ENCODE data around the gene SAP30BP. TPM values are rescaled to one million over a fixed set of nuclear protein-coding genes. Genes with fewer than 3 reads are reported as not detected.

Gene SAP30BP
- total and polyA plus RNA-seq, 2 of the 8 experiments (the other 6 are each of a cell fraction or from before 2014, with no cell fraction given) = 63.3 to 79.9 TPM

DNA sequence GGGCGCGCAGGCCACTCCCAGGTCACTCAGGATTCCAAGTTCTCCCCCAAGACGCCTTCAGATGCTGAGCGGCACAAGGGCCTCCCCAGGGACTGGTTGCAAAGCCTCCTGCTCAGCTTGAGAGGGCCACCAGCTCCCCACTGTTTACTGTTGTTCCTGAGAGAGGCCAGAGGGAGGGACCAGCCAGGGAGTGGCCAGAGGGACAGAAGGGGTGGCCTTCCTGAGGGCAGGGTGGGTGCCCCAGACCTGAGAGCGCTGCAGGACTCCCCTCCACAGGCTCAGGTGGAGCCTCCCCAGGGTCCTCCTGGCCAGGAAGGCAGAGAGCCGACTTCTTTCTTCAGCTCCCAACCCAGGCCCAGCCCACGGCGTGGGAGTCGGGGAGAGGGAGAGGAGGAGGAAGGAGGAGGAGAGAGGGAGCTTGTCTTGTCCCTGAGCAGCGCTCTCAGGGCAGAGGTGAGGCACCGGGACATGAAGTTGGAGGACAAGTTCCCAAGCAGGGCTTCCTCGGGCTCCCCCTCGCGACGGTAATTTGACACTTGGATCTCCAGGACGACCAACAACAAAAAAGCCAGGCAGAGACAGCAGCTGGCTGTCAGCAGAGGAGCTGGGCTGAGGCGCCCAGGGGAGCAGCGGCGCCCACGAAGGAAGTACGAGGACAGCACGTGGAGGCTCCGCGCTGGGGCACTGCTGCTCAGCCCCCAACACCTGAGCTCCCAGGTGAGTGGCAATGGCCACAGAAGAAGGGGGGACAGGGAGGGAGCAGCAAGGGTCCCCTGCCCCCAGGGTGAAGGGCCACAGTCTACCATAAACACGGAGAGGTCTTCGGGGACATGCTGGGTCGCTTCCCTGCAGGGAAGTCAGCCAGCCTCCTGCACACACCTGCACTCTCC lies 33.4 kb upstream of the SAP30BP start:
- FAIRE-seq = peak; percentile 82
- H2AK5ac ChIP-seq (ENCODE audit: low read depth, low read length) = no peak overlapping the region
- TF ChIP-seq SUZ12 (IDR thresholded peaks at IDR 0.05; ENCODE audit: low read length) = no peak

More for the DNA sequence above, 33.4 kb upstream of the SAP30BP start:
- H3K23me2 ChIP-seq (ENCODE audit: low read depth, low read length) = no peaks in the 10 kb centered on the region
- H3K27ac ChIP-seq (ENCODE audit: low read depth, low read length) = no peak overlapping the region
- peak; percentile 74 to 92 for DNase-seq (ENCODE audit: low read depth in 1 of 2, low spot score in 2 of 2)
- H2BK20ac ChIP-seq (ENCODE audit: low read length) = no peak overlapping the region
- H2AFZ ChIP-seq (ENCODE audit: low read length) = no peak overlapping the region
- ChIA-PET CTCF (ENCODE audit: partially characterized antibody) (interaction anchor here (0.6 to 59.2 kb wide), 58 partner anchors 10 to 403 kb away, joined by 3 to 2200 read pairs (median 5); partner anchors contain the start of genes RECQL5, SAP30BP, SMIM5 and TSEN54), POLR2A (ENCODE audit: partially characterized antibody) (interaction anchor here (0.8 to 3.4 kb wide), 21 partner anchors 9 to 1196 kb away, joined by 3 to 19 read pairs (median 4); partner anchors contain the start of genes RECQL5 and SAP30BP)
- no peaks in the 10 kb centered on the region for H3K9me3 ChIP-seq (ENCODE audit: insufficient read depth in 2 of 2, low read depth in 1 of 2, low read length in 1 of 2)
- 0 out of 2 replicates have a peak overlapping the region, but pooled peaks have one; percentile 28 for H3K18ac ChIP-seq (ENCODE audit: extremely low read depth, low read length)
- H3K14ac ChIP-seq (ENCODE audit: insufficient read length) = no peak overlapping the region
- 0 out of 2 replicates have a peak overlapping the region, but pooled peaks have one; percentile 4 for H2BK12ac ChIP-seq (ENCODE audit: low read depth, low read length)
- H2BK5ac ChIP-seq (ENCODE audit: low read depth, low read length) = no peak overlapping the region
- H3K79me1 ChIP-seq (ENCODE audit: low read depth, low read length) = no peaks in the 10 kb centered on the region
- peaks cover 0 to 3% (median under 1%) of the 10 kb centered on the region in 4 experiments; a peak in 2 of 8 replicates for H3K36me3 ChIP-seq (ENCODE audit: control insufficient read depth in 2 of 4, insufficient read depth in 4 of 4, low read length in 3 of 4)
- 23% methylated on average over 26 of the region's 27 CpGs; no CpG with 5 or more reads in 1 of the 2 experiments for WGBS, 2 experiments (ENCODE audit: extremely low coverage in 1 of 2, insufficient coverage in 1 of 2, insufficient read length in 1 of 2, insufficient replicate concordance in 2 of 2, low coverage in 1 of 2, low lambda C conversion rate in 2 of 2, missing lambda C conversion rate in 1 of 2)
- no peak overlapping the region for H3K4ac ChIP-seq (replicated peaks; ENCODE audit: insufficient read length, low read depth, low read length)
- H4K8ac ChIP-seq (ENCODE audit: extremely low read depth, insufficient read depth, low read length) = no peak overlapping the region
- H2BK120ac ChIP-seq (replicated peaks; ENCODE audit: low read depth, low read length) = no peak overlapping the region
- peak overlapping the region; percentile 20 to 54 for H3K4me2 ChIP-seq (ENCODE audit: insufficient read depth in 1 of 2, low read depth in 2 of 2, low read length in 2 of 2)
- no peaks in the 10 kb centered on the region for H3K79me2 ChIP-seq (ENCODE audit: control insufficient read depth in 1 of 2, insufficient read depth in 2 of 2, low read length in 2 of 2)
- H4K20me1 ChIP-seq (replicated peaks in 1 of 2; ENCODE audit: control insufficient read depth in 1 of 2, insufficient read depth in 2 of 2, low read length in 2 of 2) = peaks cover 5 to 20% of the 10 kb centered on the region in 2 experiments
- no peak overlapping the region for H3K9ac ChIP-seq (replicated peaks in 1 of 4; ENCODE audit: extremely low read depth in 1 of 4, low read depth in 3 of 4, low read length in 3 of 4)
- H3K23ac ChIP-seq (ENCODE audit: insufficient read length) = no peak overlapping the region
- H3K4me1 ChIP-seq (replicated peaks in 1 of 4; ENCODE audit: control insufficient read depth in 3 of 4, insufficient read depth in 4 of 4, low read length in 3 of 4) = peaks cover 0 to 16% (median 11%) of the 10 kb centered on the region in 4 experiments; a peak in 5 of 7 replicates
- no peak overlapping the region for H3K56ac ChIP-seq (replicated peaks; ENCODE audit: insufficient read length, low read depth, low read length)
- H2BK15ac ChIP-seq (ENCODE audit: low read length) = no peak overlapping the region
- no peak overlapping the region for H4K5ac ChIP-seq (ENCODE audit: insufficient read length, low read depth, low read length)
- no peak overlapping the region for H4K91ac ChIP-seq (replicated peaks; ENCODE audit: insufficient read length, low read length)
- peak overlapping the region in 1 of 4 experiments; percentile 16; a peak in 3 of 8 replicates for H3K4me3 ChIP-seq (ENCODE audit: extremely low read depth in 1 of 4, insufficient read depth in 2 of 4, low read depth in 3 of 4, low read length in 4 of 4)
- H3K27me3 ChIP-seq (replicated peaks in 1 of 4; ENCODE audit: control insufficient read depth in 3 of 4, extremely low read depth in 1 of 4, insufficient read depth in 3 of 4, low read length in 3 of 4) = no peaks in the 10 kb centered on the region

Measured in H1 (cell line).